Medulla oblongata (tissue), 1 donor: ENCODE data around the gene LYRM9.
"Not testable (repeated sequence)": the region's sequence is repeated elsewhere in the genome, so short reads cannot be mapped to it uniquely, and the experiment has no call there.

Experiments used
- DNase-seq: peaks from one replicate; pipeline ENCODE4 v3.0.0-alpha.2; 2015; ENCODE audit errors: extremely low spot score

The LYRM9 gene

DNA sequence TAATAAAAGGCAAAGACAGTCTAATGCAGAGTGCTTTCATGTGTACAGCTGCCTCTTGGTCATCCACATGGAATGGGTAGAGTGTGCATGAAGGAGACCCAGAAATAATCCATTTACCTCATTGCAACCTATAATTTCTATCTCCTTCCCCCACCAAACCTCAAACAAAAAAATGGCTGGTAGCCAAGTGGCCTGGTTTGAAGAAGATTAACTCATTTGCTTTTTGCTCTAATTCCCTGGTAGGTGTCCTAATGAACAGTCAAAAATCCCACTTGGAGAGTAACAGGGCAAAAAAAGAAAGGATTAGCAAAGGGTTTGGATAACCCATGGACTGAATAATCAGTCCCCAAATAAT is 13.0 kb upstream of the LYRM9 start:
- no peak for DNase-seq

DNA sequence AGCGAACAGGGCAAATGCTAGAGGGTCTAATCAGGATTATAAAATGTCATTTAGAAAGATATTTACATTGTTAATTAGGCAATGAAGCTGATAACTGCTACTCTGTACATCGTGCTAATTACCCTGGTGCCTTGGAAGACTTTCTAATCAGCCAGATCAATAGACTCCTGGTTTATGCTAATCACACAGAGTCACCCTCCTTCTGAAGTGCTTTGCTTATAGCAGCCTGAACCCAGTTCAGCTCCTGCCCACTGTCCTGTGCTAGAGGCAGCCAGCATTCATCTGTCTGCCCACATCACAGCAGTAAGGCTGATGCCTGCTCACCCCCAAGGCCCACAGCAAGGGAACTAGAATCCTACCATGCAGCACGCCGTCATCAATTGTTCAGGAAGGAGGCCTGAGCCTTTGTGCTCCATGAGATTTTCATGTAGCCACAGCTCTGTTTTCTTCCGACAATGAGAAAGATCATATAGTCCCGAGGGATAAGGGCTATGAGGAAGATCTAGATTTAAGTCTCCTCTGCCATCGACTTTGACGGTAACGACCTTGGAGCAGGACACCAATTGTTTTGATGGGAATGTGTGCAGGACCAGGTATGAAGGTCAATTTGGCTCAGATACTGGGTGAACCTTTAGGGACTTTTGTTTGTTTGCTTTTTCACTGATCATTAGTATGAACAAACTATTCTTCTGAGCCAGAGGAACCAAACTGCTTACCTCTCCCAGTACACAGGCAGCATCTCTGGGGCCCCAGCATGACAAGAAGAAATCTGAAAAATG is 12.5 kb upstream of the LYRM9 start:
- DNase-seq, result no peak

DNA sequence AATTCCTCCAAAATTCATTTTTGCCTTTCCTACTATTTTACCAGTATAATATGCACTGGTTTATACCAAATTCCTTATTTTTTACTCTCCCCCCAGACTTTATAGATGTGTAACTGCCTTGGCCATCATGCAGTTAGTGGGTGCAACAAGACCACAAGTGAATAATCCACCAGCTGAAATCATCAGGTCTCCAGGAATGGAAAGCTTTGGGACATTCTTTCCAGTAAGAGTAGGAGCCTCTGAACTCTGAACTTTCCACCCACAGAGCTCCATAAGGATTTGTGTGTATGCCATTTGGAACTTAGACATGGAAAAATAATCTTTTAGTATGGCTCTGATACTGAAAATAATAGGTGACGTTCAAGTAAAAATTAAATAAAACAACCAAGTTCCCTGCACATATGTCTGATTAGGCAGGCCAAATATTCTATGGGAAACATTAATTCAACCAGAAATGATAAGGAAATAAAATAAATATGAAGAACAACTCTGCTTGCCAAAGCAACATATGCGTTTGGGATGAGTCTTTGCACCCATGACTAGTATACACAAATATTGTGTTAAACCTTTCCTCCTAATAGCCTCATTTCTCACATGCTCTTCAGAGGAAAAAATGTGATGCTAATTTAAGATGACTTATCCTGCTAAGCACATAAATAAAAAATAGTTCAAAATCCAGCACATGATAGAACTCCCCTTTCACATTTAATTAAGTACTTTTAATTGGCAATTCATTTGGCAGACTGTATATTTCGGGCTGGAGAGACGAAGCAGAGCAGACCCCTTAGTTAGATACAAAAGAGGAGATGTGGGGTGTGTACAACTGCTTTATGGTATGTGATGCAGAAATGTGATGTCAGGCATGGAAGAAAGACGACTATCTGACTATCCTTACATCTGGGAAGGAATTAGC is 11.6 kb upstream of the LYRM9 start:
- DNase-seq, result no peak

DNA sequence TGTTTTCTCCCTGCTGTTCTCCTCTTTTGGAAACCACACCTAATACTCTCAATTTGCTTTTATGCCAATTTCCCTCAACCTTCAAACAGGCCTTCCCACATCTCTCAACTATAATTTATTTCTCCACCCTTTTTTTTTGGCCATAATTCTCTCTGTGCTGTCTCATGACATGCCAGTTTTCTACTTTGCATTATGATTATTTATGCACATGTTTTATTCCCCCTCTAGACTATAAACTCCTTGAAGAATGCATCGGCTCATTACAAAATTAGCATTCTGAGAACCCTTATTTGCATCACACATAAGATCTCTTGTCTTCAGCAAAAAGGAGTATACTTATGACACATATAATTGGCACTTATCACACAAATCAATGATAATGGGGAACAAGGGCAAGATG is 10.9 kb upstream of the LYRM9 start:
- no peak for DNase-seq

DNA sequence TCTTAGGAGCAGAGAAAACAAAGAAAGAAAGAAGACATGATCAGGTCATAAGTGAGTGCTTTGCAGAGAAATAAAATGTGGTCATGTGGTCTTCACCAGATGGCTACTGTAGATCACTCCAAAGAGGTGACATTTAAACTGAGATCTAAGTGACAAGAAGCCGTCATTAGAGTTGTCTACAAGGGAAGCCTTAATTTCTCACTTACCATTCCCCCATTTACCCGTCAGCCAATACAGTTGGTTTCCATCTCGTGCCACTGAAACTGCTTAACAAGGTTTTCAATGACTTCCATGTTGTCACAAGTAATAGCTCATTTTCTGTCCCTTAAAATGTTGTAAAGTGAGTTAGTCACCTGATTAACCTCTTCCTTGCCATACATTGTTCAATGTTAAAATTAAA is 6.4 kb upstream of the LYRM9 start:
- no peak for DNase-seq

DNA sequence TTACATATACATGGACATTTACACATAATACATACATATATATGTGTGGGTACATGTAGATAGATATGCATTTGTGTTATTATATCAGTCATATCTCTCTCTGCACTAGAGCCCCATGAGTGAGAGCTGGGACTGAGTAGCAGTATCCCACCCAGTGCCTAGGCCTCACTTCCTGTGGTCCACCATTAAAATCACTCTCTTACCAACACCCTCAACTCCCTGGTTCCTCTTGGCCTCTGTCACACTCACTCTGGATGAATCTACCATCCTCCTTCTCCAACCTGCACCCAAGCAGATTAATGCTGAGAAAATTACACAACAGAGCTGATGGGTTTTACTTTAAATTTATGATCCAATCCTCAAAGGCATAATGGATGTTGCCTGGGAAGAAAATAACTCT is 4.9 kb upstream of the LYRM9 start:
- no peak for DNase-seq

DNA sequence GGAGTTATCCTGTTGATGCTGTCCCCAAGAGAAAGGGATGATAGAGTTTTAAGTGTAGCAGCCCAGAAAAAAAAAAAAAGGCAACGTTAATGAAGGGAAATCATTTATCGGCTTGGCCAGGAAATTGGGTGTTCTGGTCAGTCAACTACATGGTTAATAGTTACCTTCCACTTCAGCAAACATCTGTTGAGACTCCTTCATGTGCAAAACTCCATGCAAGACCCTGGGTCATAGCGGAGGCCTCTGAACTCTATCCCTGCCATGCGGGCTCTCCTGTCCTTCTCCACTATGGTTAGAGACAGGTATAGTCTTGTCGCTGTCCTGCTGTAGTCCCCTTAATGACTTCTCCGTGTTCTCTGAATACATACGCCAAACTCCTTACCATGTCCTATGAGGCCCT is 3.5 kb upstream of the LYRM9 start:
- DNase-seq, result no peak

DNA sequence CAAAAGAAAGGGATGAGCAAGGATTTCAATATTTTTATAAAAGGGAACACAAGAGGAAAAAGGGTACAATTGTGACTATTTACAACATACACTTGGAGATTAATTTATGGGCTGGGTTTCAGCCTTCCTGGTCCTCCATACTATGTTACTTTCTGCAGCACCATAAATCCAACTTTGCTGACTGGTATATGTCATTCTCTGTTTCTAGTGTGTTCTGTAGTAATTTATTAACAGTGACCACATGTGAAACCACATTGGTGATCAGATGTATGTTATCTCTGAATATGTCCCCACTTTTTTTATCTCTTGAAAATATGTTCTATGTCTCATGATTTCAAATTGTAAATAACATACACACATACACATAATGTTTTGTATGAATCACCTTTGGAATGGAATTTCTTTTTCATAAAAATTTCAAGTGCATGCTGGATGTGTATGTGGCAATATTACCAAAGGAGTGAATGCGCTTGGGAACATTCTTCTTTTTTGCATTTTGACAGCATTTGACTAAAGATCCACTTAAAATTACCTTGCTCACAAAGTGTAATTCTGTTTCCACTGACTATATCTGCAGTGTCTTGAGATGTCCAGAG is 2.9 kb upstream of the LYRM9 start:
- DNase-seq, result no peak

DNA sequence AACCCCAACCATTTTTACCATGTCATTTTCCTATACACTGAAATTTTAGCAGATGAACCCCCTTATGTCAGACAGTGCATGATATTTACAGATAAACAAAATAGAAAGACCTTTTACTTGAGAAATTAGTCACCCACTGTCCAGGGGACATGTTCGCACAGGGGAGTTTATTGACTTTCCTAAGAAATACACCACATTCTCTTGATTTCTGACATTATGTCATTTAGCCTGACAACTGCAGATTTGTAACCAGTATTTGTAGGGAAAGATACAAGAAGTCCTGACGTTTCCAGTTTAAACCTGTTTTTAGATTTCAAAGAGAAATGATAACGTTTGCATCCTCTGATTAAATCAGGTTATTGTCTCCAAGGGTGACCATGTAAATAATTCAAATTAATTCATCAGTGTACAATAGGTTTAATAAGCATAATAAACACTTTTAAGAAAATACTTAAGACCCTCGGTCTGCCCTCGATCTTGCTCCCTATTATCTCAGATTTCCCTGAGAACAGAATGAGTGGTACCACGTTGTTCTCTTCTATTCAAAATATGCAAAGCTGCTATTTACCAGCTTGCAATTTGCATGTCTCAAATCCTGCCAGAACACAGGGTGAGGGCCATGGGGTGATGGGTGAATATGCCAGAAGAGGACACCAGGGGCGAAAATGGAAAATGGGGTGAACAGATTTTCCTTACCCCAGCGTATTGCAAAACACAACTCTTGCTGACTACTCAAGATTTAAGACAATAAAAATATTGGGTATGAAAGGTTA is 2.1 kb upstream of the LYRM9 start:
- DNase-seq, result peak; percentile 25

DNA sequence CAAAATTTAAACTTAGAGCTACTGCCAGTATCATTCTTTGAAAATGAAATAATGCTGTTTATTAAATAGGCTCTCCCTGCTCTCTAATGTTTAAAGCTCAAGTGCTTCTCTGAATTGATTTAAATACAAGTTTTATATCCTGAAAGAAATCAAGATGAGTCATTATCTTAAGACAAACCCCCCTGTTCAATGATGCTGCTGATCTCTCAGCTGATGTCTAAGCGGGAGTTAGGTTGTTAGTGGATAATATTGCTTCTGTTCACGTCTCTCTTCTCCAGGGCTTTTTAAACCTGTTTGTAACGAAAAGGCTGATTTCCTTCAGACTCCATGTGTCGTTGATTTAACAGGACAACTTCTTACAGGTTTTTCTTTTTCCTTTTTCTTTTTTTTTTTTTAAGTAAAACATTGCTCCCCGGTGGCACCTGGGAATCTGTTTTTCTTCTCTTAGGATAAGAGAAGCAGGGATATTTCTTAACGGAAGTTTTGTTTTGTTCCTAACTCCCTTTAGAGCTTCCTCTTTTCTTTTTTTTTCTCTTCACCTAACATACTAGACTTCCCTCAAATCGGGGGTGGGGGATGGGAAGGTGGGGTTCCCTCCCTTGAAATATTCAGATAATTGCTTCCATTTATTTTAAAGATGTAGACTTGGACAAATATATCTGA is 807 bp upstream of the LYRM9 start:
- peak; percentile 58 for DNase-seq

DNA sequence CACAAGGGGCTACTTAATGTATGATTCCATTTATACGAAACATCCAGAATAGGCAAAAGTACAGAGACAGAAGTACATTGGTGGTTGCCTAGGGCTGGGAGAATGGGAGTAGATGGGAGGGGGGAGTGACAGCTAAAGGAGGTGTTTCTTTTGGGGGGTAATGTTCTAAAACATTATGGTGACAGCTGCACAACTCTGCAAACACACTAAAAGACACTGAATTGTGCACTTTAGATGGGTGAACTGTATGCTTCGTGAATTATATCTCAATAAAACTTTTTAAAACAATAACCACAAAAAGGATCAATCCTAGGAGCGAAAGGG is 661 bp downstream of the LYRM9 start:
- DNase-seq, result peak; percentile 9

DNA sequence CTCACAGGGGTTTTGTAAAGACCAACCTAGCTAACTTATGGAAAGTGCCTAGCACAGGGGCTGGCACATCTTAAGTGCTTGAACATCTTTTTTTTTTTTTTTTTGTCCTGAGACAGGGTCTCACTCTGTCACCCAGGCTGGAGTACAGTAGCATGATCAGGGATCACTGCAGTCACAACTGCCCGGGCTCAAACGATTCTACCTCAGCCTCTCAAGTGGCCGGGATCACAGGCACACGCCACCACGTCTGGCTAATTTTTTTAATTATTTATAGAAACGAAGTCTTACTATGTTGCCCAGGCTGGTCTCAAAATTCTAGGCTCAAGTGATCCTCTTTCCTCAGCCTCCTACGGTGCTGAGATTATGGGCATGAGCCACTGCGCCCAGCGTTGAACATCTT is 1.3 kb downstream of the LYRM9 start:
- DNase-seq, result no peak

DNA sequence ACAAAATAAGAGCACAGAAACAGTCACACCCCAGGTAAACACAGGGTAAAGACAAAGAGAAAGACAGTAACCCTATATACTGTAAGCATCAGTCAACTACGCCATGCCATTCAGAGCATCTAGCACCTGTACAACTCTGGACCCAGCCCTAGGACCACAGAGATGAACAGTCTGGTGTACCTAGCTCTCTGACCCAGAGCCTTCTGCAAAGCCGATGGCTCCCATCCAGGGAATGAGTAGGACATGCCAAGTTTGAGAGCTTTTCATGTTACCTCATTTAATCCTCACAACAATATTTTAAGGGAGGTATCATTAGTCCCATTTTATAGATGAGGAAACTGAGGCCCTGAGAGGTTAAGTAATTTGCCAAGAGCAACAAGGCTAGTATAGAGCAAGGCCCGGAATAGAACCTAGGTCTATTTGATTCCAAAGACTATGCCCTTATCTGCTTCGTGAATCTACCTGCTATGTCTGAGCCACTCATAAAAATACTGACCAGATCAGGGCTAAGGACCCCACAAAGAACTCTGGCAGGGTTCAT is 3.4 kb downstream of the LYRM9 start:
- DNase-seq, result no peak

DNA sequence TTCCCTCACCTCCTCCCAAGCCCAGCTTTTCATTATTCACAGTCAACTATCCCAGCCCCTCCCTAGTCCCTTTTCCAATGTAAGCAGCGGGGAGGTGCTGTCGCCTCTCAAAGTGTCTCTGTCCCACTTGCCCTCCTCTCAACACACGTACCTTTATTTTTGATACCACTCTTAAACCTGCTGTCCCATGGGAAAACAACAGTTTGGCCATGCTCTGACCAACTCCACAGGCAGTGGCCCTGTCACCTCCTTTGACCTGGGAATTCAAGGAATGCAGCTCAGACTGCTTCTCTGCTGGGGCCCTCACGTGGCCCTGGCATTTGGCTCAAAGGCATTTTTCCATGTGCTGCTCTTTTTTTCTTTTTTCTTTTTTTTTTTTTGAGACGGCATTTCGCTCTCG is 4.2 kb downstream of the LYRM9 start:
- no peak for DNase-seq

DNA sequence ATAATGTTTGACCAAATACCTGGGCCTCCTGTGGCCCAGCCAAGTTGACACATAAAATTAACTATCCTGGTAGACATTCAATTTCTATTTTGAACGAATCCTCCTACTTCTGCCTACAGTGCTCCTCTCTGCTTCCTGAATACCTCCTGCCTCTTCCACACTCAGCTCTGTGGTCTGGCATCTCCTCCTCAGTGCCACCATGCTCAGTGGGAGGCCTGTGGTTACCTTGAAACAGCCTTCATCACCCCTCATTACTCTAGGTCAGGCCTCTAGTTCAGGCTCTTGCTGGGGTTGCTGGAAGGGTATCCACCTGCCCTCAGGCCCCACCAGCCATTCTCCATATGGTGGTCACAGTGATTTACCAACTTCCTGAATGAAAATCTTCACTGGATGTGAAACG is 5.1 kb downstream of the LYRM9 start:
- no peak for DNase-seq

DNA sequence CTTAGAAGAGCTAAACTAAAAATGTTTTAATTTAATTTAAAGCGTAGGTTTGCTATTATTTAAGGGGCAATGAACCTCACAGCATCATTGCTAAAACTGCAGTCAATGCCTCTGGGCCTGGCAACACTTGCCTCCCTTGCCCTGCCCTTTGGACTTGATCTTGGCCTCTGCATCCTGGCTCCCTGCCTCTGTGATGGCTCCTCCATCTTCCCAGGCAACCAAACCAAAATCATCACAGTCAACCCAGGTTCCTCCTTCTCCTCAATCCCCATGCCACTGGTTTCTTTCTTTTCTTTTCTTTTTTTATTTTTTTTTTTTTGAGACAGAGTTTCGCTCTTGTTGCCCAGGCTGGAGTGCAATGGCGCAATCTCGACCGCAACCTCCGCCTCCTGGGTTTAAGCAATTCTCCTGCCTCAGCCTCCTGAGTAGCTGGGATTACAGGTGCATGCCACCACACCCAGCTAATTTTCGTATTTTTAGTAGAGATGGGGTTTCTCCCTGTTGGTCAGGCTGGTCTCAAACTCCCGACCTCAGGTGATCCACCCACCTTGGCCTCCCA is 6.7 kb downstream of the LYRM9 start:
- DNase-seq, result not testable (repeated sequence)

DNA sequence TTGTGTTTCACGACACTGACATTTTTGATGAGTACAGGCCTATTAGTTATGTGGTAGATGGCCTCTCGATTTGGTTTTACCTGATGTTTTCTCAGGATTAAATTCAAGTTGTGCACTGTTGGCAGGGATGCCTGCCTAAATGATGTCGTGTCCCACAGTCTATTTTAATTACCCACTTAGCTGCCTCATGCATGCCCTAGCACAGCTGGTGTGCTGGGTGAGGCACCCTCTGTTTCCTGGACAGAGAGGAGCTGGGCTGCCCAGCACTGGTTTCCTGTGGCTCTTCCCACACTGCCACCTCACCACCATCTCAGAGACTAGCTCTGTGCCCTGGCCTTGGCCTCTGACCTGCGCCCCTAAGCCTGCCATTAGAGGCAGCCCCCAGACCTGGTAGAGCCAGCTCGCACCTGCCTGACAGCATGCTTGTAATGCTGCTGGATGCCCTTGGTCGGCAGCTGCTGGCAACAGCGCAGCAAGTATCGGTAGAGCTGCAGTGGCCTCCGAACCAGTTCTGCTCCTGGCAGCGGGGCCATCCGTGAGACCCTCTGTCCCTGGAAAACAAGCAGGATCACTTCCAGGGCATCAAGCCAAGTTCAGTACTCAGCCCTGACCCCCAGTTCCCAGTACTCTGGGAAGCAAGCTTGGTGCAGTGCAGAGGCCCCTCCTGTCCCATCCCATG is 10.9 kb downstream of the LYRM9 start:
- no peak for DNase-seq

DNA sequence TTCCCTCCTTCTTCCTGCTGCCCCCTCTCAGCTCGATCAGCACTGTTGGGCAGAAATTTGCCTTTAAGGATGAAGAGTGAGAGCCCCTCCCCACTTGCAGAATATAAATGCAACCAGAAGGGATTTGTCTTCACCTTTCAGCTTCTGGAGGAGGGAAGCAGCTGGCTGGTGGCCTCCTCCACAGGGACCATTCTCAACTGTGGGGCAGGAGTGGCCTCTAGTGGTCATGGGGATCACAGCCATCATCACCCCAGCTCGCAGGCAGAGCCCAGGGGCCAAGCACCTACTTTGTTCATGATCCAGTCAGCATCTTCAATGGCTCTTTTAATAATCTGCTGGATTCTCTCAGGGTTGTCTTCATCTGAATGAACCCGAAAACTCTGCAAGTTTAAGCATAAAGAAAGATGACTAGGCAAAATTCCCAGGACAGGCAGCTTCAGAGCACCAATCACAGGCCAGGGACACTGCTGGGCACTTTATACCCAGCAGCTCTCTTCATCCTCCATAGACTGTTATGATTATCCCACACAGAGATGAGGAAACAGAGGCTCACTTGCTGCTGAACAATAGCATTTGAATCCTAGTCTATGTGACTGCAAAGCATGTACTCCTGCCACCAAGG is 13.1 kb downstream of the LYRM9 start:
- peak; percentile 89 for DNase-seq

DNA sequence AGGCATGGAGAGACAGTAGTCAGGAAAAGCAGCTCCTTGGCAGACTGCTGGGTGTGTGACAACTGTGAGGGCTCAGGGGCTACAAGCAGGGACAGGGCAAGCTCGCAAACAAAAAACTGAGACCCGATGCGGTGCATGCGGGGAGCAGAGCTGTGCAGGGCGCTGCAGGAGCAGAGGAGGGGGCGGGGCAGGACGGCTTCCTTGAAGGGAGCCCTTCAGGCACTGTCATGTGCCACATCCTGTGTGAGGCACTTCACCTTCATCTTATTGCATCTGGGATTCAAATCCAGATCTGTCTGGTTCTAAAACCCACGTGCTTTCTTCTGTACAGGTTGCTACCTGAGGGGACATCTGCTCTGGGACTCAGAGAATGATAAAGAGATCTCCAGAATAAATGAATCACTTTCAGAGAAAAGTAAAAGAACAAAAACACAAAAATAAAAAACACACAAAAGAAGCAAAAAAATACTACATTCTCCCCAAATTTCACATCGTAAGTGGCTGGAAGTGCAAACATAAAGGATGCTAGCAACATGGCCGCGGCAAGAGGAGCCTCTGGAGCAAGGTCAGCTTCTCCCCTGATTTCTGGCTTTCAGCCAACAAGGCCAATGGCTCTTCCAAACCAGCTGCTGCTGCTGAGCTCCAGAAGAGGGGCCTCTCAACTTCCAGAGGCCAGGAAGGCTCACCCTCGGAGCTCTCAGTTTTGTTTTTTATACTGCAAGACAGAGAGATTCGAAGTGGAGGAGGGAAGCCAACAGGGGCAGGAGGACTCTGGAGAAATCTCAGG is 14.2 kb downstream of the LYRM9 start:
- DNase-seq, result no peak
